GM18868 (cell line): ENCODE data around the gene OTOGL.
A peak's percentile ranks its signal among the peaks of the same experiment; 100 is the strongest.

Experiments used
- ATAC-seq: cut with Tn5 transposase; IDR thresholded peaks from one replicate; pipeline ENCODE4 v1.9.1; 2021; ENCODE audit warnings: mild to moderate bottlenecking, moderate library complexity; ENCODE audit not compliant: unreplicated experiment

OTOGL gene

GRCh38 chr12:80325167-80325959, 226.0 kb downstream of the OTOGL start:
- no peak for ATAC-seq

- ATAC-seq, result no peak
Measured at GRCh38 chr12:80332827-80333226, 233.5 kb downstream of the OTOGL start.

DNA sequence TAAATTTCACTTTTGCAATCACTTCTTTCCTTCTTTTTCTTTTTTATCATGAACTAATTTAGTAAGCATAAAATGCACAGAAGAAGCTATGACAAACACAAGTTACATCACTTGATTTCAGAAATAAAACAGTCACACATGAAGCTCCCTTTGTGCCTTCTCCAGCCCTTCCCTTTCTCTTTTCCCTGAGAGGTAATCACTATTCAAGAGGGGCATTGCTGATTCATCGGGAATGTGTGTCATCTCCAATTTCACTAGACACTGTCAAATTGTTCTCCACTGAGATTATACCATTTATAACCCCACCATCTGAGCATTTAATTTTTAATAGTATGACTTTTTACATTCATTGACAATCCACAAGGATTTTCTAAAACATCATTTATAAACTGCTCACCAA, 253.1 kb downstream of the OTOGL start:
- ATAC-seq, result no peak

GRCh38 chr12:80353254-80353653, 253.9 kb downstream of the OTOGL start:
- no peak for ATAC-seq

DNA sequence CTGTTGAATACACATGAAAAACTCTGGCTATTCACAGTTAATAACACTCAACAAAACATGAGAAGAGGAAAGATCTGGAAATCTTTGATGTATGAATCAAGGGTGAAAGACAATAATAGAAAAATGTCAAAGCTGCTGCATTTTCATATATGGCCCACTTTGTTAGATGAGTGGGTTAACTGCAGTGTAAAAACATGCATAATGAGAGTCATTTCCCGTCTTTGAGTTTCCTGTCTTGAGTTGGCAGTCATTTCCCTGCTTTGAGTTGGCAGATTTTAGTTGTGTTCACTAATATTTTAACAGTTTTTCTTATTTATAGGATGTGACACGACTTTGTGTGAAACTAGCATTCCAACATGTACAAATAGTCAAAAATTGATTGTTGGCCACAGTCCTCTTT, 256.8 kb downstream of the OTOGL start:
- no peak for ATAC-seq

DNA sequence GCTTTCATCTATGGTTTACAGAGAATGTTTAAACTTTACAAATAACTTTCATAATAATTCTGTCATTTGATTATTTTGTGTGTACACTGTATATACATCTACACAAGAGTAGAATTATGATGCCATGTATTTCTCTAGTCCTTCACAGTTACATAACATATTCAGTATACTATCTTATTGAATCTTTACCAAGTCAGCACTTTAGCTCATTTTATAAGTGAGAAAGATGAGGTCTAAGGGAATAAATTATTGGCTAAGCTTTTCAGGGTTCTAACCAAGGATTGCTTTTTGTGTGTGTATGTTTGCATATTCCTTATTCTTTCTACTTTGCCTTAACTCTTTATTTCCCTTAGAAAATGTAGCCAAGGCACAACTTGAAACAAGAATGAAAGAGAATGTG, 260.4 kb downstream of the OTOGL start:
- ATAC-seq, result no peak

GRCh38 chr12:80364056-80364455, 264.7 kb downstream of the OTOGL start:
- ATAC-seq, result no peak

GRCh38 chr12:80373666-80374065, 274.3 kb downstream of the OTOGL start:
- ATAC-seq, result no peak

DNA sequence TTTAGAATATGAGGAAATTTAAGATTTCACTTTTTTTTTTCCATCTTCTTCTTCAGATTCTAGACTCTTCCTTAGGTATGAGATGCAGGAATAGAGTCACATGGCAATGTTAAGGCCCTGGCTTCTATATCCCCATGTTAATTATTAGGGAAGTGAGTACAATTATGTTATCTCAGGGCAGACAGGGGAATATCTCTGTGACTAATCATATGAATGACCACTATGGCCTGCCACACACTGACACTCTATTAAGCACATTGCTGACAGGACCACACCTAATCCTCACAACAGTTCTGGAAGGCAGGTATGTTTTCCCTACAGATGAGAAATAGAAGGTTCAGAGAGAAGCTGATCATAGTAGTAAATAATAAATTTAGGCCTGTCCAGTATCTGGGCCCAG, 275.3 kb downstream of the OTOGL start:
- no peak for ATAC-seq

DNA sequence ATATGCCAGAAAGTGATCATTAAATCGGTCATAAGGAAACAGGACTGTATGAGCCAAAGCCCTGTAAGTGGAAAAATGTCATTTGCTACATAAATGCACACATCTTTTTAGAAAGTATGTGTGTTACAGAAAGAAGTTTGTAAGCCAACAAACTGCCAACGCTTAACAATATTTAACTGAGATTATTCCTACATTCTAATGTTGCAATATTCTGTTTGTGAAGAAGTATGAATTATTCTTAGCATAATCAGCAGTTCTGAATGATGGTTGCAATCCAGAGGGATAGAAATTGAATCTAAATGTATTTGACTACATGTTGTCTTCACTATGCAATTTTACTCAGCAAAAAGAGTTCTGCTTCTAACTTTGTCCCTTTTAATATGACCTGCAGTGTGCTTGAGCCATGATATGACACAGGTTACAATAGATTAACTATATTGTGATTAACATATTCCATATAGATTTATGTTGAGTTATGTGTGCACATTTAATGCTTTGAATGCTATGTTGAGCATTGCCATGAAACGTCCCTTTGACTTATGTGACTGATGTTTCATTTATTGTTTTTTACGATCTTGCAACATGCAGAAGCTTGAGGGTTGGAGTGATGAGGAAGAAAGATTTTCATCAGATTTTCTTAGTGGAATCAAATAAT, 277.9 kb downstream of the OTOGL start:
- no peak for ATAC-seq

DNA sequence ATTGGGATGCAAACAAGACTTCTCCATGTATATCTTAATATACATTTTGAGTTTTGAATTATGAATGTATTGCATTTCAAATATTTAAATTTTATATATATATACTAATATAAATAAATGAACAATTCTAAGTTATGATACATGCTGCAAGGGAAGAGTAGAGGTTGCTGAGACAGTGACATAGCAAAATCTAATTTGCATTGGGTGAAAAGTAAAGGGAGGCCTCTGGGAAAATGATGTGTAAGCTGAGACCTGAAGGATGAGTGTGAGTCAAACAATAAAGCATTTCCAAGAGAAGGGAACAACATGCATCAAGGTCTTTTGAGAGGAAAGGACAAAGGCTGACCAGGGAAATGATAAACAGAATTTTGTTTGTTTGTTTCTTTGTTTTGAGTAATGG, 281.8 kb downstream of the OTOGL start:
- ATAC-seq, result no peak

DNA sequence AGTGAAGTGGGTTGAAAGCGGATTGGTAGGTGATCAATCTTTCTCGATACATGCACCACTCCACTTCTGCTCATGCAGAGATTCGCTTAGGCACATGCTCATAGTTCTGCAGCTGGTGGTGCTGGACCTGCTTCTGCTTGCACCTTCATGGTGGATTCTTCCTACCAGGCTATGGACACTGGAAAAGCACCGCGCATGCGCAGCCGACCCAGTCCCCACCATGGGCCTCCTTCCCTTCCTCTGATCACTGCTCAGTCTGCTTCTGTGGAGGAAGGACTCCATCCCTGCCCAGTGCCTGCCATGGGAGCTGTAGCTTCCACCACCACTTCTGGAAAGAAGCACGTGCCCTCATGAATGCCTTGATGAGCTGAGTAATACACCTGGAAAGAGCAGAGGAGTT, 282.9 kb downstream of the OTOGL start:
- ATAC-seq, result no peak

GRCh38 chr12:80400571-80400991, 301.2 kb downstream of the OTOGL start:
- no peak for ATAC-seq

DNA sequence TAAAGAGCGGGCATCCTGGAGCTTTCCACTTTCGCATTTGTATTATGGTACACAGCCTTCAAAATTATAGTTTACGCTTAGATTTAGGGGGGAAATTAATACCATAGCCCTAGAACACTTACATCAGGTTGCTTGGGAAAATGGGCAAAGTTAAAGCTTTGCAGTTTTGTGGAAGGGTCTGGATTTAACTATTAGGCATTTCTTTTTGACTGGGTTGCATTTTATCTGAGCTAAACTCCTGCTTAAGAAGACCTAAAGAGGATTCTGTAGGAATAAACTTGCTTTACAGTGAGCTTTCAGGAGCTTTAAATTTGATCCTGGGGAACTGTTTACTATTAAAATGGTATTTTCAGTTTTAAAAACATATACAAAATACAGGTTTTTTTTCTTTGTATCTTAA, 301.9 kb downstream of the OTOGL start:
- ATAC-seq, result no peak

- ATAC-seq, result no peak
Measured at GRCh38 chr12:80404629-80405028, 305.3 kb downstream of the OTOGL start.

DNA sequence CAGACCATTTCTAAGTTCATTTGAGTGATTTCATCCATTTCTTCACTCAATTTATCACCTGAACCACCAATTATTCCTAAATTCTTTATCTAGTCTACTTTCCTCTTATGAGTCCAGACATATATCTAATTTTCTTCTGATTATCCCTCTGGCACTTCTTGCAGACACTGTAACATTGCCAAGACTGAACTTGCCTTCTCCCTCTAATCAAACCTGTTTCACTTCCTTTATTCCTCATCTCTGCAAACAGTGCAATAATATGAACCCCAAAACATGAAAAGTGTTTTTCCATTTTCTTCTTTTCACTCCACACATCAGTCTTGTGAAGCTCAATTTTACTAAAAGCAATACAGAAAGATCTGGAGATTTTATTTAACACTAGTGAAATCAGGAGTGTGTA, 306.9 kb downstream of the OTOGL start:
- ATAC-seq, result no peak

GRCh38 chr12:80411787-80412186, 312.4 kb downstream of the OTOGL start:
- ATAC-seq, result peak; percentile 83

- peak; percentile 75 for ATAC-seq
Measured at GRCh38 chr12:80412343-80412953, 313.1 kb downstream of the OTOGL start.

DNA sequence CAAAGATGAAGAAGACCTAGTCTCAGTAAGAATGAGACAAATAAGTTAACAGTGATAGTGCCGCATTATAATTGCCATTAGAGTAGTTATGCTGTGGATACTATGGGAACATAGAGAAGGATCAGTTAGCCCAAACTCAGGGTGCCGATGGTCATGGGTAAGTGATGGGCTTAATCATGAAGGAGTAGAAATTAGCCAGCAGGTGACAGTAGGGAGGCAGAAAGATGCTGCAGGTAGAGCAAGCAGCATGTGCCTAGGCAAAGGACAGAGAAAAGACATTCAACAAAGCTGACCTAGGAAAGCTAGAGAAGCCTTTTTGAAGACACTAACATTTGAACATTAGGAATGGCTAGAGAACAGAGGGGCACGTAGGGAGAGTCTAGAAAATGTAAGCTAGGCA, 314.1 kb downstream of the OTOGL start:
- ATAC-seq, result no peak

DNA sequence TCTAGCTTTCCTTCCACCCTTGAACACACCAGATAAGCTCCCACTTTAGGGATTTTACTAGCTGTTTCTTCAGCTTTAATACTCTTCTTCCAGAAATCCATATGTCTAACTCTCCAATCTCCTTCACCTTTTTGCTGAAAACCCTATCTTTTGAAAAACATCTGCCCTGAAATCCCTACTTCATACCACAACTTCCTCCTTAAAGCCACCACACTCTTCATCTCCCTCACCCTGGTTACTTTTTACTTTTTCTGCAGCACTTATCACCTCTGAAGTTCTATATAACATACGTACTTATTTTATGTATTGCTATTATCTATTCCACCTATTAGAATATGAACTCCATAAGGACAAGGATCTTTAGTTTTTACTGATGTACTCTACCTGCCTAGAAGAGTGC, 316.1 kb downstream of the OTOGL start:
- ATAC-seq, result no peak

- no peak for ATAC-seq
Measured at GRCh38 chr12:80419644-80420043, 320.3 kb downstream of the OTOGL start.

DNA sequence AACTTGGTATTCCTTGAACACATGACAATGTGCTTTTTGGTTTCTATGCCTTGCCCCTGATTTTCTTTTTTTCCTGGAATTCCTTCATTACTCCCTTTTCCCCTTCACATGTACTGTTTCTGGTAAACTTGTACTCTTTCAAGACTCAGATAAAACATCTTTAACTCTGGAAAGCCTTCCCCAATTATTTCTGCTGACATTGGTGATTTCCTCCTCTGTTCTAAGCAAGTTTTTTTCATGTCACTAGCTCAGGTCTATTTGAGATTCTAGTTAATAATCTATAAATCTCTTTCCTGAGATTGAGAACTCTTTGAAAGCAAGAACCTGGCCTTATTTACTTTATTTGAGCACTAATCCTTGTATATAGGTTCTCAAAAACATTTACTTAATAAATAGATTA, 320.7 kb downstream of the OTOGL start:
- no peak for ATAC-seq
